IgD-negative memory B cell (primary cell): Measurements from ENCODE around the gene RASSF10. TPM values are rescaled to one million over a fixed set of nuclear protein-coding genes. Genes with fewer than 3 reads are reported as not detected.

ENCODE experiments used
- H3K27ac Mint-ChIP-seq, 3 donors: one replicate each; pipeline ENCODE4 v1.8.0; 2020 to 2022; ENCODE audit warnings: mild to moderate bottlenecking in 3 of 3, mixed read lengths in 3 of 3, moderate library complexity in 1 of 3
- H3K27me3 Mint-ChIP-seq: one replicate; pipeline ENCODE4 v1.8.0; 2021; ENCODE audit warnings: mixed read lengths
- H3K36me3 Mint-ChIP-seq: one replicate; pipeline ENCODE4 v1.8.0; 2020; ENCODE audit warnings: mild to moderate bottlenecking, mixed read lengths
- H3K4me1 Mint-ChIP-seq, 3 donors: one replicate each; pipeline ENCODE4 v1.8.0; 2020 to 2022; ENCODE audit warnings: mixed read lengths in 3 of 3, mild to moderate bottlenecking in 1 of 3
- H3K4me3 Mint-ChIP-seq, 4 donors: one replicate each; pipeline ENCODE4 v1.8.0; 2020 to 2022; ENCODE audit warnings: mild to moderate bottlenecking in 4 of 4, mixed read lengths in 4 of 4, moderate library complexity in 3 of 4
- H3K9me3 Mint-ChIP-seq, 3 donors: one replicate each; pipeline ENCODE4 v1.8.0; 2020 to 2021; ENCODE audit warnings: mixed read lengths in 3 of 3, mild to moderate bottlenecking in 1 of 3
- polyA plus RNA-seq: library from polyadenylated mRNA; unstranded; fragments of 300-500 nt; fragmentation: Illumina TruSeq; gene quantifications from one replicate; pipeline ENCODE4 v1.2.3, GENCODE V29; 2021

Gene RASSF10
- polyA plus RNA-seq, 1 donor from 2014 or later, result not detected

DNA sequence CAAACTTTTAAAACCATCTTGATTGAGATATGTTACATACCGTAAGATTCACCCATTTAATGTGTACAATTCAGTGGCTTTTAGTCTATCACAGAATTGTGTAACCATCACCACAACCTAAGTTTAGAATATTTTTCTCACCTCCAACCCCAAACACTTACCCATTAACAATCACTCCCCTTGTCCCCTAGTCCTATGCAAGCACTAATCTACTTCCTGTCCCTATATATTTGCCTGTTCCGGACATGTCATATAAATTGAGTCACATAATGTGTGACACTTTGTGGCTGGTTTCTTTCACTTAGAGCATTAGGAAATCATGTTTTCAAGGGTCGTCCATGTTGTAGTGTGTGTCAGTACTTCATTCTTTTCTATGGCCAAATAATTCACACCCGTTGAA lies 38.8 kb downstream of the RASSF10 start:
- Mint-ChIP-seq H3K36me3 (no peaks in the 10 kb centered on the region), H3K4me3 (no peak overlapping the region)

DNA sequence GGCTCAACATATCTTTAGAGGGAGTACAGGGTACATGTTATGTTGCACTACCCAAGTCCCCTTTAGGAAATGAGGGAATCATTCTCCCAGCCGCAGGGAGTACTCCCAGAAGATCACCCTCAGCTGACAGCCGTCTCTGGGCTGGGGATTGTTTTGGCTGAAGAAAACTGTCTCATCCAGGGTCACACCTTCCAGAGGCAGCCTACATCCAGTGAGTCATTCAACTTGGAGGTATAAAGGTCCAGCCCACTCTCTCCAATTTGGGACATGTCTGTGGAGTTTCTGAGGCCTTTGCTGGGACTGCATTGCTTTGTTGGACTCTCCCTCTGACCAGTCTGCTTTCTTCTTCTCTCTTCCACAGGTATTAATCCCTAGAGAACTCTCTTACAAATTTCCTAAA lies 42.1 kb downstream of the RASSF10 start:
- Mint-ChIP-seq H3K4me1 (no peaks in the 10 kb centered on the region), H3K27me3 (peaks cover 12% of the 10 kb centered on the region), H3K36me3 (no peaks in the 10 kb centered on the region), H3K4me3 (no peak overlapping the region), H3K9me3 (peaks cover 0 to 4% (median 0%) of the 10 kb centered on the region in 3 donors), H3K27ac (no peak overlapping the region)

More for the DNA sequence above, 38.8 kb downstream of the RASSF10 start:
- Mint-ChIP-seq H3K27me3 (peaks cover 12% of the 10 kb centered on the region), H3K4me1 (no peaks in the 10 kb centered on the region), H3K9me3 (peaks cover 0 to 4% (median 0%) of the 10 kb centered on the region in 3 donors), H3K27ac (no peak overlapping the region)

- Mint-ChIP-seq H3K27ac (no peak overlapping the region), H3K9me3 (peaks cover 0 to 5% (median 0%) of the 10 kb centered on the region in 3 donors), H3K4me1 (no peaks in the 10 kb centered on the region), H3K27me3 (peaks cover 14% of the 10 kb centered on the region), H3K36me3 (no peaks in the 10 kb centered on the region), H3K4me3 (no peak overlapping the region)
These were observed 43.0 kb downstream of the RASSF10 start for GRCh38 chr11:13052130-13052571.

- Mint-ChIP-seq H3K4me3 (no peak overlapping the region), H3K27ac (no peak overlapping the region), H3K9me3 (peaks cover 0 to 5% (median 0%) of the 10 kb centered on the region in 3 donors), H3K27me3 (peaks cover 14% of the 10 kb centered on the region), H3K36me3 (no peaks in the 10 kb centered on the region), H3K4me1 (no peaks in the 10 kb centered on the region)
These were observed 44.3 kb downstream of the RASSF10 start for GRCh38 chr11:13053255-13053917.

DNA sequence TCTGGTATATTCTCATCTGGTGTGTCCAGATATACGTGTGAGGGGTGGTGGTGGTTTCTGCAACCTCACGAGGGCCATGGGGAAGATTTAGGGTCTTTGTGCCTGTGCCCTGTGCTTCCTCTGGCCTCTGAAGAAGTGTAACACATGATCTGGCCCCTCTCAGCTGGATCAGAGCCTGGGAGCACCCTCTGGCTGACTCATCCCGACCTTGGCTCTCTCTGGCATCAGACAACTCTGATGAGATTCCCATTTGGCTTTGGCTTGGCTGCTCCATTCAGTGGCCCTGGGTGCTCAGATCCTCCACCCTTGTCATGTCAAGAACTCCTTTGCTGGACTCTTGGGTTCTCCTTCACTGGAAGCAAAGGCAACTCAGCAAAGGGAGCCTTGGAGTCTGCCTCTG lies 45.2 kb downstream of the RASSF10 start:
- no peak overlapping the region for H3K4me3 Mint-ChIP-seq
- no peaks in the 10 kb centered on the region for H3K4me1 Mint-ChIP-seq
- H3K27ac Mint-ChIP-seq, result no peak overlapping the region
- H3K27me3 Mint-ChIP-seq, result peaks cover 14% of the 10 kb centered on the region
- H3K9me3 Mint-ChIP-seq, result peaks cover 0 to 5% (median 0%) of the 10 kb centered on the region in 3 donors
- no peaks in the 10 kb centered on the region for H3K36me3 Mint-ChIP-seq

GRCh38 chr11:13055200-13055599 lies 46.1 kb downstream of the RASSF10 start:
- H3K4me3 Mint-ChIP-seq, result no peak overlapping the region
- H3K27ac Mint-ChIP-seq, result no peak overlapping the region
- peaks cover 0 to 2% (median 0%) of the 10 kb centered on the region in 3 donors for H3K9me3 Mint-ChIP-seq
- peaks cover 10% of the 10 kb centered on the region for H3K27me3 Mint-ChIP-seq
- no peaks in the 10 kb centered on the region for H3K4me1 Mint-ChIP-seq
- no peaks in the 10 kb centered on the region for H3K36me3 Mint-ChIP-seq

DNA sequence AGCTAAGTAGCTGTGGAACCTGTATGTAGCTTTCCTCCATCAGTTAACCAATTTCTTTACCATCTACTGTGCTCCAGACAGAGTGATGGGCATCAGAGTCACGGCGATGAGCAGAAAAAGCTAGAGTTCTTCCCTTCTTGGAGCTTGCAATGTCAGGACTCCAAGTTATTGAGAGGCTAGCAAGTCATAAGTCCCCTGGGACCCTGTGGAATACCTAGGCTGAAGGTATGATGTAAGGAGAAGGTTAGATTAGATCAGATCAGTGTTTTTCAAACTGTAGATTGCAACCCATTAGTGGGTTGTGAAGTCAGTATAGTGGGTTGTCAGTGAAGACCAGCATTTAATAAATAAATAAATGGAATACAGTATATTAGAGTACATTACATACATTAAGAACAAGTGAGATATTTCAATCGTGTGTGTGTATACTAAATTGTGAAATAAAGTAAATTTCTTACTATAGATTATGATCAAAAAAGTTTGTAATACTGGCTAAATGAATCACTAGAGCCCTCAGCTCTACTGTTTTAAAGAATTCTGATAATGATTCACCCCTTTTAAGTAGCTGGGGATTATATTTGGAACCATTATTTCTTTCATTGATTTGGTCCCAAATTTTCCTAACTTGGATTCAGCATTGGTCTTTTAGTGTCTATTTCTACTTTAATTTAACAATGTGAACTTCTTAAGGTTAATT lies 52.3 kb downstream of the RASSF10 start:
- Mint-ChIP-seq H3K27ac (no peak overlapping the region), H3K36me3 (peaks cover 2% of the 10 kb centered on the region)

More for the DNA sequence above, 52.3 kb downstream of the RASSF10 start:
- no peaks in the 10 kb centered on the region for H3K4me1 Mint-ChIP-seq
- H3K9me3 Mint-ChIP-seq, result peaks cover 0 to 3% (median 2%) of the 10 kb centered on the region in 3 donors
- peaks cover 2% of the 10 kb centered on the region for H3K27me3 Mint-ChIP-seq
- no peak overlapping the region for H3K4me3 Mint-ChIP-seq
